GM23248 (cell line): ENCODE data around the gene PEX10. TPM values are rescaled to one million over a fixed set of nuclear protein-coding genes. Genes with fewer than 3 reads are reported as not detected.

Source experiments
- DNase-seq: peaks from one replicate; pipeline ENCODE4 v3.0.0-alpha.2; 2015
- H2AFZ ChIP-seq: fragments of 200-600 bp; sonication (generic); 2 replicates; pipeline ENCODE4 v1.6.1; 2016; ENCODE audit warnings: antibody characterized with exemption
- H3F3A ChIP-seq: fragments of 200-600 bp; sonication (generic); 2 replicates; pipeline ENCODE4 v1.6.1; 2016; ENCODE audit warnings: mild to moderate bottlenecking, antibody characterized with exemption, mixed run types; ENCODE audit not compliant: insufficient read depth
- H3K27ac ChIP-seq: fragments of 200-600 bp; sonication (generic); 2 replicates; pipeline ENCODE4 v1.5.1; 2016; ENCODE audit warnings: mild to moderate bottlenecking
- H3K27me3 ChIP-seq: fragments of 200-600 bp; sonication (generic); replicated peaks from 2 replicates; pipeline ENCODE4 v1.6.1; 2016; ENCODE audit warnings: mild to moderate bottlenecking; ENCODE audit not compliant: insufficient read depth
- H3K36me3 ChIP-seq: fragments of 200-600 bp; sonication (generic); 2 replicates; pipeline ENCODE4 v1.6.1; 2016; ENCODE audit warnings: low read depth, mild to moderate bottlenecking
- H3K4me1 ChIP-seq: fragments of 200-600 bp; sonication (generic); 2 replicates; pipeline ENCODE4 v1.6.1; 2016; ENCODE audit warnings: mild to moderate bottlenecking; ENCODE audit not compliant: insufficient read depth
- H3K4me2 ChIP-seq: fragments of 200-600 bp; sonication (generic); one replicate; pipeline ENCODE4 v1.6.1; 2016; ENCODE audit warnings: mild to moderate bottlenecking; ENCODE audit not compliant: unreplicated experiment
- H3K4me3 ChIP-seq: fragments of 200-600 bp; sonication (generic); 2 replicates; pipeline ENCODE4 v1.5.1; 2016; ENCODE audit warnings: mild to moderate bottlenecking
- H3K79me2 ChIP-seq: fragments of 200-600 bp; sonication (generic); 2 replicates; pipeline ENCODE4 v1.6.1; 2016; ENCODE audit warnings: mild to moderate bottlenecking; ENCODE audit not compliant: insufficient read depth
- H3K9ac ChIP-seq: fragments of 200-600 bp; sonication (generic); 2 replicates; pipeline ENCODE4 v1.6.1; 2016; ENCODE audit warnings: mild to moderate bottlenecking
- H3K9me2 ChIP-seq: fragments of 200-600 bp; sonication (generic); 2 replicates; pipeline ENCODE4 v1.6.1; 2016; ENCODE audit warnings: mixed run types, mild to moderate bottlenecking, moderate library complexity; ENCODE audit not compliant: insufficient read depth
- H3K9me3 ChIP-seq: fragments of 200-600 bp; sonication (generic); one replicate; pipeline ENCODE4 v1.6.1; 2017; ENCODE audit warnings: low read depth
- H4K20me1 ChIP-seq: fragments of 200-600 bp; sonication (generic); 2 replicates; pipeline ENCODE4 v1.6.0; 2016; ENCODE audit not compliant: insufficient read depth
- EZH2 ChIP-seq: fragments of 200-600 bp; sonication (generic); IDR thresholded peaks from 2 replicates; pipeline ENCODE4 v1.6.1; 2018; ENCODE audit warnings: antibody characterized with exemption, mild to moderate bottlenecking; ENCODE audit not compliant: insufficient read depth, poor library complexity, severe bottlenecking
- EZH2phosphoT487 ChIP-seq: fragments of 200-600 bp; sonication (generic); IDR thresholded peaks from 2 replicates; pipeline ENCODE4 v1.6.1; 2018; ENCODE audit warnings: antibody characterized with exemption, moderate library complexity, mild to moderate bottlenecking, low read depth; ENCODE audit not compliant: insufficient read depth
- WGBS, 2 experiments: methylation state at CpG; one replicate each; pipeline ENCODE4 v1.1.6; 2015 to 2017; ENCODE audit warnings: low lambda C conversion rate in 2 of 2, low coverage in 1 of 2; ENCODE audit errors: missing lambda C conversion rate in 2 of 2; 5-methylcytosine and 5-hydroxymethylcytosine counted together
- in situ Hi-C: fragments of 300-500 bp; cut with MboI; formaldehyde crosslinking; loops from 2 replicates; pipeline ENCODE4 v1.15.0; 2020
- polyA plus RNA-seq: library from polyadenylated mRNA; unstranded; fragments of >200 nt; fragmentation: Nextera tagmentation; extraction: Ambion mirVana; gene quantifications from 2 replicates; pipeline ENCODE4 v1.2.1, GENCODE V29; 2016
- total RNA-seq: library from RNA; depleted of rRNA; stranded (reverse); fragments of >200 nt; shearing (Covaris generic); gene quantifications from 2 replicates; pipeline ENCODE4 v1.2.3, GENCODE V29; 2014

PEX10 gene
- total and polyA plus RNA-seq, 2 experiments from 2014 or later, result 24.7 to 51.3 TPM

DNA sequence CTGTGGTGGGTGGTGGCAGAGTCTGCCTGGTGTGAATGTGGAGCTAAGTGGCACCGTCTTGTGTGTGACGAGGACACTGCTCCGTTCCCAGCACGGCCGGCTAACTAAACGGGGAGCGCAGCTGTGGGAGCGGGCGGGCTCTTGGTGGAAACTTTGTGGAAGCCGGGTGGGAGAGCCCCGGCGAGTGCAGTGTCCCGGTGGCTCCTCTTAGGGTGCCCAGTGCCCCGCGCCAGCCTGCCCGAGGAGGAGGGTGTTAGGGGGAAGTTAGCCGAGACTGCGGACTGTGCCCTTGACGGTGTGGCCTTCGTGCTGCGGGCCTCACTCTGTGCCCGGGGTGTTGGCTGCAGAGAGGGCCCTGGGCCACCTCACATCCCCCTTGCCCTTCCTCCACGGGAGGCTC, 9.9 kb downstream of the PEX10 start:
- H3F3A ChIP-seq, result peaks cover 33% of the 10 kb centered on the region
- H2AFZ ChIP-seq, result no peak overlapping the region
- peaks cover 64% of the 10 kb centered on the region for H3K79me2 ChIP-seq
- H3K36me3 ChIP-seq, result peaks cover 42% of the 10 kb centered on the region
- no peak overlapping the region for H3K4me3 ChIP-seq
- no peaks in the 10 kb centered on the region for H3K9me3 ChIP-seq
- DNase-seq, result no peak
- H3K4me2 ChIP-seq, result no peak overlapping the region
- H4K20me1 ChIP-seq, result no peaks in the 10 kb centered on the region
- no peaks in the 10 kb centered on the region for H3K9me2 ChIP-seq
- no peak overlapping the region for H3K9ac ChIP-seq
- H3K4me1 ChIP-seq, result no peaks in the 10 kb centered on the region
- H3K27ac ChIP-seq, result no peak overlapping the region
- in situ Hi-C loops, result loop anchor here (25.0 kb wide), 1 partner anchor 610 kb away; the partner anchor contains the start of gene ACTRT2
- no peaks in the 10 kb centered on the region for H3K27me3 ChIP-seq
- no peak for TF ChIP-seq EZH2phosphoT487
- TF ChIP-seq EZH2, result no peak
- 89 to 96% methylated on average over 21 to 23 of the region's 23 CpGs for whole genome bisulfite sequencing, 2 experiments

DNA sequence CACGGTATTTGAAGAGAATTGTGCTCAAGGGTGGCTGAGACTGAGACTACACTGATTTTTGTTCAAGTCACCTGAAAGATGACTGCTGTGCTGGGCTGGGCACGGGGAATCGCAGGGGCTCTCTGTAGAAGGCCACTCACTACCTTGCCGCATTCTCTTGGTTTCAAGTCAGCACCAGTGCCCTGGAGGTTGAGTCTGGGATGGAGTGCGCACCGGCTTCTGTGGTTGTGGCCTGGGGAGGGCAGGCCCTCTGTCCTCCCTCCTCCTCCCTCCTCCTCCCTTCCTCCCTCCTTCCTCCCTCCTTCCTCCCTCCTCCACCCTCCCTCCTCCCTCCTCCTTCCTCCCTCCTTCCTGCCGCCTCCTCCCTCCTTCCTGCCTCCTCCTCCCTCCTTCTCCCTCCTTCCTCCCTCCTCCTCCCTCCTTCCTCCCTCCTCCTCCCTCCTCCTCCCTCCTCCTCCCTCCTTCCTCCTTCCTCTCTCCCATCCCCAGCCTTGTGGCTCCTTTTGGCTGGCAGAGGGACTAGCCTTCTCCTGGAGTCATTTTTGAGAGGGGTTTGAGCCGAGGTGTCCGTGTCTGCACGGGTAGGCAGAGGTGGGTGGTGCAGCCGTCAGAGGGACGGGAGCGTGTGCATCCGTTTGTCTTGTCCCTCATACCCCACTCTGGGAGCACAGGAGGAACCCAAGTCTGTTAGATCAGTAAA, 11.3 kb downstream of the PEX10 start:
- Histone ChIP-seq H4K20me1 (no peaks in the 10 kb centered on the region), H3K4me2 (no peak overlapping the region), H3F3A (peaks cover 33% of the 10 kb centered on the region), H3K36me3 (peaks cover 42% of the 10 kb centered on the region), H3K79me2 (peaks cover 77% of the 10 kb centered on the region), H3K4me1 (no peaks in the 10 kb centered on the region), H3K27ac (no peak overlapping the region), H3K9me3 (no peaks in the 10 kb centered on the region), H3K9ac (no peak overlapping the region), H3K4me3 (no peak overlapping the region), H3K9me2 (no peaks in the 10 kb centered on the region), H2AFZ (no peak overlapping the region), H3K27me3 (no peaks in the 10 kb centered on the region)
- 83% methylated on average over 13 to 14 of the region's 14 CpGs for WGBS, 2 experiments
- no peak for TF ChIP-seq EZH2phosphoT487
- TF ChIP-seq EZH2, result no peak
- in situ Hi-C loops, result loop anchor here (25.0 kb wide), 1 partner anchor 611 kb away; the partner anchor contains the start of gene ACTRT2
- DNase-seq, result no peak

DNA sequence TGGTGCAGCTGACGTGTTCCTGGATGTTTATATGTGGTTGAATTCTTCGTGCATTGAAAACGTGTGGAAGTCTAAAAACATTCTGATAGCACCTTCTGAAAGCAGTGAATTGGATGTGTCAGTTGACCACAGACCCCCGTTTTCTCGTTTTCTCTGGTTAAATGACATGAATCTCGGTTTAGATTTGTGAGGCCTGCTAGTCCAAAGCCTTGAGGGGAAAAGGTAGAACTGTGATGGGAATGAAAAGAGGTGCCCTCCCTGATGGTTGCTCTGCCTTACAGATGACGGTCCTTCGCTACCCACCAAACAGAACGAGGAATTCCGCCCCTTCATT, 11.8 kb downstream of the PEX10 start:
- Histone ChIP-seq H3K9me2 (no peaks in the 10 kb centered on the region), H3K79me2 (peaks cover 83% of the 10 kb centered on the region), H3K4me3 (no peak overlapping the region), H3K4me1 (no peaks in the 10 kb centered on the region), H3K27me3 (no peaks in the 10 kb centered on the region), H3K27ac (no peak overlapping the region), H3F3A (peaks cover 33% of the 10 kb centered on the region), H3K4me2 (no peak overlapping the region), H3K9ac (no peak overlapping the region), H2AFZ (no peak overlapping the region), H3K36me3 (peaks cover 42% of the 10 kb centered on the region), H4K20me1 (no peaks in the 10 kb centered on the region), H3K9me3 (no peaks in the 10 kb centered on the region)
- DNase-seq, result no peak
- TF ChIP-seq EZH2phosphoT487 (no peak), EZH2 (no peak)
- WGBS, 2 experiments, result 86 to 90% methylated on average over 10 of the region's 10 CpGs
- in situ Hi-C loops, result loop anchor here (25.0 kb wide), 1 partner anchor 612 kb away; the partner anchor contains the start of gene ACTRT2

DNA sequence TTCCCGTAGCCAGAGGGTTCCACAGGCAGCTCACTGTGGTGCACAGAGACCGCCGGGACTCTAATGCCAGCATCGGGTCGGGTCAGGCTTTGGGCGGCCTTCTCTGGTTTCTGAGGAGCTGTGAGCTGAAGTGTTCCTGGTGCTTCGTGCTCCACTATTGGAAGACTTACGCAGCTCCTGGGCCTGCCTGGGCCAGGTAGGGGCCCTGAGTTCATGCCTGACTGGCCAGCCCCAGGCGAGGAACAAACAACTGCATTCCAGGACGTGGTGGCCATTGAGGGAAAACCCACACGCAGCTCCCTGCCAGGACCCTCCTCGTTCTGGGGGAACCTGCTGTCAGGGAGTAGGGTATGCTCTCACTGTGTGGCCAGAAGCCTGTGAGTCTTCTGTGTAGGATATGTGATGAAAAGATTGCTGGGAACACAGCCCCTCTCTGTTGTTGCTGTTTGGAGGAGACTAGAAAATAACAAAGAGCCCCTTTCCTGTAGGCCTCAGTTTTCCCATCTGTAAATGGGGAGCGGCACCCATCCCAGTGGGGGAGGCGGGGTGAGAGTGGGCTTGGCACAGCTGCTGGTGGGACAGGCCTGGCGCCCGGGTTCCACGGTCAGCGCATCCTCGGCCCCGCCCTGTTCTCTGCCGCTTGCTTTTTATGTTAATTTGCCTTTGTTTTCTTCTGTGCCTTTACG, 12.3 kb downstream of the PEX10 start:
- no peak for DNase-seq
- Histone ChIP-seq H2AFZ (no peak overlapping the region), H3K36me3 (peaks cover 42% of the 10 kb centered on the region), H3F3A (peaks cover 28% of the 10 kb centered on the region), H3K4me1 (no peaks in the 10 kb centered on the region), H3K9me2 (no peaks in the 10 kb centered on the region), H3K9me3 (no peaks in the 10 kb centered on the region), H3K27ac (no peak overlapping the region), H3K27me3 (no peaks in the 10 kb centered on the region), H3K79me2 (peaks cover 88% of the 10 kb centered on the region), H4K20me1 (no peaks in the 10 kb centered on the region), H3K4me2 (no peak overlapping the region), H3K9ac (no peak overlapping the region), H3K4me3 (no peak overlapping the region)
- 95 to 97% methylated on average over 22 of the region's 22 CpGs for WGBS, 2 experiments
- TF ChIP-seq EZH2 (no peak), EZH2phosphoT487 (no peak)
- in situ Hi-C loops, result loop anchor here (25.0 kb wide), 1 partner anchor 612 kb away; the partner anchor contains the start of gene ACTRT2
